ENCODE measurements around the gene UQCC3. TPM values are rescaled to one million over a fixed set of nuclear protein-coding genes. Genes with fewer than 3 reads are reported as not detected.
"Not testable (repeated sequence)": the region's sequence is repeated elsewhere in the genome, so short reads cannot be mapped to it uniquely, and the experiment has no call there.

UQCC3 gene
- total and polyA plus RNA-seq, 2 experiments from 2014 or later = 5.9 to 14.5 TPM

GRCh38 chr11:62669420-62670161, 1.9 kb upstream of the UQCC3 start:
- TF ChIP-seq EZH2phosphoT487 (IDR thresholded peaks at IDR 0.05; ENCODE audit: insufficient read depth, low read depth) (no peak), EZH2 (IDR thresholded peaks at IDR 0.05; ENCODE audit: insufficient read depth, poor library complexity, severe bottlenecking) (no peak)
- Histone ChIP-seq H3K79me2 (ENCODE audit: insufficient read depth) (peaks cover 63% of the 10 kb centered on the region), H2AFZ (no peak overlapping the region), H3K4me1 (ENCODE audit: insufficient read depth) (peaks cover 21% of the 10 kb centered on the region), H3K36me3 (ENCODE audit: low read depth) (no peaks in the 10 kb centered on the region), H3K27me3 (replicated peaks; ENCODE audit: insufficient read depth) (no peaks in the 10 kb centered on the region), H4K20me1 (ENCODE audit: insufficient read depth) (no peaks in the 10 kb centered on the region), H3K9me2 (ENCODE audit: insufficient read depth) (no peaks in the 10 kb centered on the region), H3K9ac (peak overlapping the region; percentile 89; the same call in 1 of the 2 replicates), H3K4me3 (no peak overlapping the region), H3F3A (ENCODE audit: insufficient read depth) (peaks cover 42% of the 10 kb centered on the region), H3K9me3 (ENCODE audit: low read depth) (no peaks in the 10 kb centered on the region), H3K4me2 (ENCODE audit: unreplicated experiment) (no peak overlapping the region), H3K27ac (peak overlapping the region; percentile 85)
- 71 to 76% methylated on average over 4 of the region's 4 CpGs for WGBS, 2 experiments (ENCODE audit: low coverage in 1 of 2, low lambda C conversion rate in 2 of 2, missing lambda C conversion rate in 2 of 2)
- DNase-seq = peak; percentile 38
- in situ Hi-C loops (cut with MboI) = no loop called here

- H3K4me1 ChIP-seq (ENCODE audit: insufficient read depth) = peaks cover 17% of the 10 kb centered on the region
- H3K27ac ChIP-seq = peak overlapping the region; percentile 85
- H3K4me2 ChIP-seq (ENCODE audit: unreplicated experiment) = peak overlapping the region; percentile 83
- TF ChIP-seq EZH2 (IDR thresholded peaks at IDR 0.05; ENCODE audit: insufficient read depth, poor library complexity, severe bottlenecking) (no peak), EZH2phosphoT487 (IDR thresholded peaks at IDR 0.05; ENCODE audit: insufficient read depth, low read depth) (no peak)
- in situ Hi-C loops (cut with MboI) = no loop called here
- peaks cover 3% of the 10 kb centered on the region; the same call in 1 of the 2 replicates for H3K36me3 ChIP-seq (ENCODE audit: low read depth)
- H3K9me3 ChIP-seq (ENCODE audit: low read depth) = no peaks in the 10 kb centered on the region
- peak overlapping the region; percentile 89 for H3K9ac ChIP-seq
- H3F3A ChIP-seq (ENCODE audit: insufficient read depth) = peaks cover 39% of the 10 kb centered on the region
- H3K9me2 ChIP-seq (ENCODE audit: insufficient read depth) = no peaks in the 10 kb centered on the region
- peaks cover 69% of the 10 kb centered on the region for H3K79me2 ChIP-seq (ENCODE audit: insufficient read depth)
- no peaks in the 10 kb centered on the region for H3K27me3 ChIP-seq (replicated peaks; ENCODE audit: insufficient read depth)
- peak overlapping the region; percentile 85 for H3K4me3 ChIP-seq
- peak overlapping the region; percentile 84 for H2AFZ ChIP-seq
- DNase-seq = peak; percentile 70
- no peaks in the 10 kb centered on the region for H4K20me1 ChIP-seq (ENCODE audit: insufficient read depth)
- WGBS, 2 experiments (ENCODE audit: low coverage in 1 of 2, low lambda C conversion rate in 2 of 2, missing lambda C conversion rate in 2 of 2) = 1 to 2% methylated on average over 17 of the region's 17 CpGs
Measured at GRCh38 chr11:62671236-62671607, 251 bp upstream of the UQCC3 start.

GRCh38 chr11:62673196-62673525, 1.7 kb downstream of the UQCC3 start:
- Histone ChIP-seq H3K36me3 (ENCODE audit: low read depth) (peaks cover 10% of the 10 kb centered on the region; the same call in 1 of the 2 replicates), H3K4me1 (ENCODE audit: insufficient read depth) (peaks cover 14% of the 10 kb centered on the region), H2AFZ (no peak overlapping the region), H3K79me2 (ENCODE audit: insufficient read depth) (peaks cover 70% of the 10 kb centered on the region), H3K4me2 (ENCODE audit: unreplicated experiment) (peak overlapping the region; percentile 83), H3F3A (ENCODE audit: insufficient read depth) (peaks cover 33% of the 10 kb centered on the region), H3K27ac (peak overlapping the region; percentile 85), H3K27me3 (replicated peaks; ENCODE audit: insufficient read depth) (no peaks in the 10 kb centered on the region), H3K9ac (peak overlapping the region; percentile 89; the same call in 1 of the 2 replicates), H4K20me1 (ENCODE audit: insufficient read depth) (no peaks in the 10 kb centered on the region), H3K9me2 (ENCODE audit: insufficient read depth) (no peaks in the 10 kb centered on the region), H3K4me3 (peak overlapping the region; percentile 85), H3K9me3 (ENCODE audit: low read depth) (no peaks in the 10 kb centered on the region)
- TF ChIP-seq EZH2phosphoT487 (IDR thresholded peaks at IDR 0.05; ENCODE audit: insufficient read depth, low read depth) (no peak), EZH2 (IDR thresholded peaks at IDR 0.05; ENCODE audit: insufficient read depth, poor library complexity, severe bottlenecking) (no peak)
- peak; percentile 62 for DNase-seq
- WGBS, 2 experiments (ENCODE audit: low coverage in 1 of 2, low lambda C conversion rate in 2 of 2, missing lambda C conversion rate in 2 of 2) = 92 to 93% methylated on average over 2 of the region's 2 CpGs
- in situ Hi-C loops (cut with MboI) = no loop called here

- Histone ChIP-seq H3K36me3 (ENCODE audit: low read depth) (peaks cover 10% of the 10 kb centered on the region; the same call in 1 of the 2 replicates), H3K4me1 (ENCODE audit: insufficient read depth) (peaks cover 15% of the 10 kb centered on the region), H3F3A (ENCODE audit: insufficient read depth) (peaks cover 28% of the 10 kb centered on the region), H3K79me2 (ENCODE audit: insufficient read depth) (peaks cover 71% of the 10 kb centered on the region)
- H3K27me3 ChIP-seq (replicated peaks; ENCODE audit: insufficient read depth); H3K27ac ChIP-seq; H2AFZ ChIP-seq; H3K4me2 ChIP-seq (ENCODE audit: unreplicated experiment); H3K9ac ChIP-seq; H3K9me3 ChIP-seq (ENCODE audit: low read depth); DNase-seq; H3K9me2 ChIP-seq (ENCODE audit: insufficient read depth); H3K4me3 ChIP-seq; H4K20me1 ChIP-seq (ENCODE audit: insufficient read depth): not testable (repeated sequence)
- WGBS, 2 experiments (ENCODE audit: low coverage in 1 of 2, low lambda C conversion rate in 2 of 2, missing lambda C conversion rate in 2 of 2) = 92 to 96% methylated on average over 10 of the region's 10 CpGs
- in situ Hi-C loops (cut with MboI) = loop anchor here (25.0 kb wide), 1 partner anchor 288 kb away; no protein-coding TSS in a partner anchor
Measured at GRCh38 chr11:62675415-62675814, 3.9 kb downstream of the UQCC3 start.

All from GM23248 (cell line).